ENCODE results near the gene PBXIP1. TPM values are rescaled to one million over a fixed set of nuclear protein-coding genes. Genes with fewer than 3 reads are reported as not detected.

The PBXIP1 gene
- total and polyA plus RNA-seq, 2 of the 13 experiments (the other 11 are each of a cell fraction or from before 2014, with no cell fraction given): 16.3 to 31.9 TPM

GRCh38 chr1:155001425-155001674 is 45.5 kb upstream of the PBXIP1 start (continued):
- TF ChIP-seq ZNF503 (CRISPR knock-in tag; IDR thresholded peaks at IDR 0.05): no peak
- TF ChIP-seq NBN (conservative IDR thresholded peaks at IDR 0.05): no peak
- TF ChIP-seq FOXC1 (CRISPR knock-in tag; IDR thresholded peaks at IDR 0.05; ENCODE audit: borderline replicate concordance): no peak
- no peak for TF ChIP-seq TEAD3 (CRISPR knock-in tag; optimal IDR thresholded peaks at IDR 0.05; ENCODE audit: borderline replicate concordance)
- 0 out of 2 replicates have a peak, but pooled peaks have one; percentile 3 for TF ChIP-seq MEIS1 (CRISPR knock-in tag; IDR thresholded peaks at IDR 0.05; ENCODE audit: borderline replicate concordance)
- no peak for TF ChIP-seq SMARCC2 (IDR thresholded peaks at IDR 0.05)
- TF ChIP-seq MED1 (CRISPR knock-in tag; IDR thresholded peaks at IDR 0.05): no peak
- TF ChIP-seq MTF2 (CRISPR knock-in tag; IDR thresholded peaks at IDR 0.05; ENCODE audit: borderline replicate concordance): no peak
- TF ChIP-seq ZNF382 (CRISPR knock-in tag; IDR thresholded peaks at IDR 0.05; ENCODE audit: borderline replicate concordance): no peak
- TF ChIP-seq GPBP1L1 (CRISPR knock-in tag; IDR thresholded peaks at IDR 0.05): no peak
- TF ChIP-seq TBL1XR1 (IDR thresholded peaks at IDR 0.05; ENCODE audit: borderline replicate concordance, low read length, partially characterized antibody): no peak
- no peak for TF ChIP-seq SRSF1 (optimal IDR thresholded peaks at IDR 0.05; ENCODE audit: low read depth, low read length)
- no peak for TF ChIP-seq ZFP62 (CRISPR knock-in tag; IDR thresholded peaks at IDR 0.05)
- no peak for TF ChIP-seq ZNF343 (CRISPR knock-in tag; IDR thresholded peaks at IDR 0.05)
- no peak for TF ChIP-seq AGO1 (IDR thresholded peaks at IDR 0.05; ENCODE audit: low read depth, low read length, poor library complexity, severe bottlenecking)
- no peak for TF ChIP-seq YY1 (IDR thresholded peaks at IDR 0.05; ENCODE audit: insufficient read depth, insufficient replicate concordance, low read depth, low read length)
- no peak for TF ChIP-seq RBFOX2 (IDR thresholded peaks at IDR 0.05; ENCODE audit: low read depth, low read length)
- no peak for TF ChIP-seq ZBTB25 (CRISPR knock-in tag; IDR thresholded peaks at IDR 0.05)
- TF ChIP-seq YEATS4 (CRISPR knock-in tag; IDR thresholded peaks at IDR 0.05; ENCODE audit: borderline replicate concordance): no peak
- no peak for TF ChIP-seq ZNF687 (CRISPR knock-in tag; IDR thresholded peaks at IDR 0.05)
- no peak for TF ChIP-seq THAP7 (CRISPR knock-in tag; IDR thresholded peaks at IDR 0.05)
- TF ChIP-seq ZKSCAN5 (CRISPR knock-in tag; IDR thresholded peaks at IDR 0.05): no peak
- TF ChIP-seq ZNF549 (CRISPR knock-in tag; IDR thresholded peaks at IDR 0.05): no peak
- TF ChIP-seq ZNF251 (CRISPR knock-in tag; IDR thresholded peaks at IDR 0.05): no peak
